COLO668 (cell line): ENCODE measurements around the gene SENP7.
"Not testable (repeated sequence)": the region's sequence is repeated elsewhere in the genome, so short reads cannot be mapped to it uniquely, and the experiment has no call there.

Experiments used
- DNase-seq: peaks from one replicate; lab custom pipeline; 2025; ENCODE audit not compliant: unreplicated experiment; lab: John Stamatoyannopoulos, UW

SENP7 gene

DNA sequence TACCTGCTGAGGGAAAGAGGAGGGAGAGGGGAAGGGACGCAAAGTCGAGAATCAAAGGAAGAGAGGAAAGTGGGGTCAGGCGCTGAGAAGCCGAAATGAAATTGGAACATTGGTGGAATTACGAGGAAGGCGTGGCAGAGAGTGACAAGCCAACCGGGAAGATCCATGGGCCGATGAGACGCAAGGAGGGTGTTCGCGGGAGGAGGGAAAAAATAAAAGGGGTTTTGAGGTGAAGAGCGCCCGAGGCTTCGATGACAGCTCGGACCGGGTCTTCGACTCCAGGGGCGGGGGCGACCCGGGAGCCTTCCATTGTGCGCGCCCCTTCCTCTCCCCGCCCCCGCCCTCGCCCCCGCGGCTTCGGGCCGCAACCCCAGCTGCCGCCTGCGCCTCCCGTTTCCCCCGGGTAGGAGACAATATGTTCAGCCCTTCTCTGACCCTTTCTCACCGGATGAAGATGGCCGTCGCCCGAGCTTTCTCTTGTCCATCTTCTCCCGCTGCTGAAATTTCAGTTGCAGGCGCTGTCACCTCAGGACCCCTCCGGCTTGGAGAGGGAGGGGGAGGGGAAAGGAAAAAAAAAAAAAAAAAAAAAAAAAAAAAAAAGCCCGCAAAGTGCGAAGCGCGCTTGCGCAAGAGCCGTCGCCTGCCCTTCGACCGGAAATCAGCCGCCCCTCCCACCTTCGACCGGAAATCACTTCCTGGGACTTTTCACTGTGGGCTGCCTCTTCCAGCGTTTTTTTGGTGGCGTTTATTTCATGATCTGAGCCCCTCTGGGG lies at the start of gene SENP7:
Gene SENP7 (minus strand): TSS at position 567 of the 773 bp plus-strand sequence. CDS start 82 bp downstream, at position 485.
- peak; percentile 66 for DNase-seq

- DNase-seq = peak; percentile 82
Measured at GRCh38 chr3:101561630-101562328, 48.8 kb upstream of the SENP7 start, which contains the start of gene TRMT10C. Gene TRMT10C, plus strand, starts transcription at chr3:101561868. Its CDS starts 2,914 bp downstream, at chr3:101564782.

DNA sequence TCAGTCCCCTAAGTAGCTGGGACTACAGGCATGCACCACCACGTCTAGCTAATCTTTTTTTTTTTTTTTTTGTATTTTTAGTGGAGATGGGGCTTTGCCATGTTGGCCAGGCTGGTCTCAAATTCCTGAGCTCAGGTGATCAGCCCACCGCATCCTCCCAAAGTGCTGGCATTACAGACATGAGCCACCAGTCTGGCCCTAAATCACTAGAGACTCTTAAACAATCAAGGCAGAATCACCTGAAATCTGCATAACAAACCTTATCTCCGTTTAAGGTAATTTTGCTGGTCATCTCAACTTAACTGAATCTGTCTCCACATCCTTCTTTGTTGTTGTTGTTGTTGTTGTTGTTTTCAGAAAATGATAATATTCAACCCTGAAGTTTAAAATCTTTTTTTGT lies 43.1 kb upstream of the SENP7 start:
- DNase-seq = no peak

DNA sequence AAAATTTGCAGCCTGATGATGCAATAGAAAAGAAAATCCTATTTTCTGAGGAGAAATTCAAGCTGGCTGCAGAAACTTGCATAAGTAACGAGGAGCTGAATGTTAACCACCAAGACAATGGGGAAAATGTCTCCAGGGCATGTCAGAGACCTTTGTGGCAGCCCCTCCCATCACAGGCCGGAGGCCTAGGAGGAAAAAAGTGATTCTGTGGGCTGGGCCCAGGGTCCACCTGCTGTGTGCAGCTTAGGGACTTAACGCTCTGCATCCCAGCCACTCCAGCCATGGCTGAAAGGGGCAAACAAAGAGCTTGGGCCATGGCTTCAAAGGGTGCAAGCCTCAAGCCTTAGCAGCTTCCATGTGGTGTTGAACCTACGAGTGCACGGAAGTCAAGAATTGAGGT lies 40.4 kb upstream of the SENP7 start:
- DNase-seq = not testable (repeated sequence)

GRCh38 chr3:101551359-101552081 lies 38.5 kb upstream of the SENP7 start:
- not testable (repeated sequence) for DNase-seq

DNA sequence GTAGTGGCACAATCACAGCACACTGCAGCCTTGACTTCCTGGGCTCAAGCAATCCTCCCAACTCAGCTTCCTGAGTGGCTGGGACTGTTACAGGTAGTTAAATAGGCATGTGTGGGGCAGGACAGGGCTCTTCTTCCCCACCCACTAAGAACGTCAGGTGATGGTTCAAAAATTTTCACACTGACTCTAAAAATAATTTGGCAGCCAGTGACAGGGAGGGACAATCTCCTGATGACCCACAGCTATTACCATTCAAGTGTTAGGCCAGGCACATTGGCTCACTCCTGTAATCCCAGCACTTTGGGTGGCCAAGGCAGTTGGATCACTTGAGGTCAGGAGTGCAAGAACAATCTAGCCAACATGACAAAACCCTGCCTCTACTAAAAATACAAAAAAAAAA lies 36.5 kb upstream of the SENP7 start:
- no peak for DNase-seq

DNA sequence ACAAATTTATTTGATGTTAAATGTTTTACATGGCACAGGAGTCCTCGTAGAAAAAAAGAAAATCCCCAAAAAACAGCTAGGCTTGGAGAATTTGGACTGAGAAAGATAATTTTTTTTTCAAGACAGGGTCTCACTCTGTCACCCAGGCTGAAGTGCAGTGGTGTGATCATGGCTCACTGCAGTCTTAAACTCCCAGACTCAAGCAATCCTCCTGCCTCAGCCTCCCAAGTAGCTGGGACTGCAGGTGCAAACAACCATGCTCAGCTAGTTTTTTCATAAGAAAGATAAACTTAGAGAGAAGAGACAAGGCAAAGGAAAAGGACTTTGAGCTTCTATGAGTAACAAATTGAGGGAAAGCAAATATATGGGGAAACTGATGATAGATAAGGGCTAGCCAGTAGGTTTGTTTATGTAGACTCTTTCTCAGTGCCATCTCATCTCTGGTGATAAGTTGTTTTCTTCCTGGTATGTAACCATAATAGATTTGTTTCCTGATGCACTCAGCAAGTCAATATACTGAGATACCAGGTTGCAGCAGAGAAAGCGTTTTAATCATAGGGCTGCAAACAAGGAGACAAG lies 35.6 kb upstream of the SENP7 start:
- no peak for DNase-seq

DNA sequence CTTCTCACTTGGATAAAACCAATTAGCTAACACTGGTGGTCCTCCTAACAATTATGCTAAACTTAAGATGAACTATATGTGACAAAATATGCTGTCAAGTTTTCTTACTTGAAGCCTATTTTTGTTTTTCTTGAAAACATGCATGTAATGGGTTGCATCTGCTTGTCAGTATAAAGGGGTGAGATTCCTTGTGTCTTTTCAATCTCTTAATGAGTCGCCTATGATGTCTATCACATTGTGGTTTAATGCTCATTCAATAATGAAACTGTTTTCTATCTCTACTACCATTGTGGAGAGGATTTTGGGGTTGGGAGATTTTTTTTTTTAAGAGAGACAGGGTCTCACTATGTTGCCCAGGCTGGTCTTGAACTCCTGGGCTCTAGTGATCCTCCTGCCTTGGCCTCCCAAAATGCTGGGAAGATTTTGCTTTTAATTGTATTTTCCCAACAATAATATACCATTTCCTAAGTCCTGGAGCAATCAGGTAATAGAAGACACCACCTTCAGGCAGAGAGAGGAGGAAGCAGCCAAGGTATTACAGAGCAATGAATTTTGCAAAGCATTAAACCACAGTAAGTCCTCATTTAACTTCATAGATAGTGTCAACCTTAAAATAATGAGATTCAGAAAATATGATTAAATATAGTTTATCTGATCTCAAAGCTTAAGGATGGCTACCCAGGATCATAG lies 31.3 kb upstream of the SENP7 start:
- no peak for DNase-seq

- no peak for DNase-seq
Measured at GRCh38 chr3:101542957-101543356, 29.9 kb upstream of the SENP7 start.

GRCh38 chr3:101536955-101537354 lies 23.9 kb upstream of the SENP7 start:
- not testable (repeated sequence) for DNase-seq

DNA sequence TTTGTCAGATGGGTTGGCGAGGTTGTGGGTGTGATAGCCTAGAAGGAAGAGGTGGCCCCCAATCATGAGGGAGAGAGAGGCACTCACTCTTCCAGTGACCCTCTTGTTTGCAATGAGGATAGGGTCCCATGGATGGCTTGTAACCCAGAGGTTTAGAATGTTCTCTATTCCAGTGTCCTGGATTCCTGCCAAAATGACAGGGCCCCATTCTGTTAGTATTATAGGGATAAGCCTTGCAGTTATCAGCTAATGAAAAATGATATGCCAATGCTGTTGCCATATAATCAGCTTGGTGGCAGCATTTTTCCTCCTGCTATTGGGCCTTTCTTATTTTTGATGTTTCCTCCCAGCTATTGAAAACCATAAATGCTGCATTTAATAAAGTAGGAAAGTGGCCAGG lies 23.3 kb upstream of the SENP7 start:
- no peak for DNase-seq

- DNase-seq = no peak
Measured at GRCh38 chr3:101535221-101535620, 22.2 kb upstream of the SENP7 start.

- DNase-seq = no peak
Measured at GRCh38 chr3:101533603-101533968, 20.6 kb upstream of the SENP7 start.

- no peak for DNase-seq
Measured at GRCh38 chr3:101532783-101533602, 20.0 kb upstream of the SENP7 start.

- DNase-seq = no peak
Measured at GRCh38 chr3:101531473-101532086, 18.6 kb upstream of the SENP7 start.

DNA sequence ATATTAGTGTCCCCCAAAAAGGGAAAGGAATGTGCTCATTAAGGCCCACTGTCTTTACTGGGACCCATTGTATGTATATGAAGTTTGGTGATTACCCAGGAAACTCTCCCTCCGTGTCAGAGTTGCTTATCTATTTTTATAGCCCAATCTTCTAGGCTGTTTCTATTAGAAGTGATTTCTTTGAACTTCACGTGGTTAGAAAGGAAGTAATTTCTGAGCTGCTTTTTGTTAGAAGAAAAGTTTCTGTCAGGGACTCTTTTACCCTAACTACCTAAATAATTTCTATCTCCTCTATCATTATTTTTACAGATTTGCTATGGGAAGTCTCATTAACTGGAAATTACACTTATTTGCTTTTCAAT lies 17.7 kb upstream of the SENP7 start:
- no peak for DNase-seq

- no peak for DNase-seq
Measured at GRCh38 chr3:101529816-101530685, 17.0 kb upstream of the SENP7 start.

DNA sequence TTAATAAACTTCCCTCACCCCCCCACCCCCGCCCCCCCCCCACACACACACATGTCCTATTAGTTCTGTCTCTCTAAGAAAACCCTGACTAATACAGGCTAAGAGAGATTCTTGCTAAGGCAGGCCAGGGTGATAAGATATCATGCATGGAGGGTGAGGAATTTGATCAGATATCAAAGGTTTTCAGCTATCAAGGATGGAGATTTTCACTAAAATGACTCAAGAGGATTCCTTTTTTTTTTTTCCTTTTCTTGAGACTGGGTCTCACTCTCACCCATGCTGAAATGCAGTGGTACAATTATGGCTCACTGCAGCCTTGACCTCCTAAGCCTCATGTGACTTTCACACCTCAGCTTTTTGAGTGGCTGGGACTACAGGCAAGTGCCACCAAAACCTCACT lies 14.9 kb upstream of the SENP7 start:
- DNase-seq = no peak

GRCh38 chr3:101527441-101527840 lies 14.4 kb upstream of the SENP7 start:
- no peak for DNase-seq
